Urinary bladder (tissue), 4 donors: ENCODE measurements around the gene PCDH1. TPM values are rescaled to one million over a fixed set of nuclear protein-coding genes. Genes with fewer than 3 reads are reported as not detected.

Source experiments
- DNase-seq: peaks from one replicate; pipeline ENCODE4 v3.0.0-alpha.2; 2015; ENCODE audit errors: extremely low spot score
- H3K27ac ChIP-seq: one replicate; pipeline ENCODE4 v1.5.1; 2013; ENCODE audit warnings: low read depth, mild to moderate bottlenecking, moderate library complexity
- H3K36me3 ChIP-seq: one replicate; pipeline ENCODE4 v1.6.1; 2013; ENCODE audit warnings: mild to moderate bottlenecking, moderate library complexity; ENCODE audit not compliant: insufficient read depth
- H3K4me1 ChIP-seq: one replicate; pipeline ENCODE4 v1.6.1; 2013; ENCODE audit warnings: mild to moderate bottlenecking, moderate library complexity; ENCODE audit not compliant: insufficient read depth
- H3K4me3 ChIP-seq: one replicate; pipeline ENCODE4 v1.5.1; 2013; ENCODE audit warnings: low read depth, low read length
- WGBS: extraction: QIAGEN DNeasy Blood & Tissue Kit; methylation state at CpG from one replicate; pipeline ENCODE4 v1.1.7; 2013; 5-methylcytosine and 5-hydroxymethylcytosine counted together
- polyA plus RNA-seq: library from polyadenylated mRNA; stranded (reverse); fragments of 200-250 nt; gene quantifications from one replicate; pipeline ENCODE4 v1.2.3, GENCODE V29; 2013
- total RNA-seq: library from RNA; depleted of rRNA; stranded (reverse); fragments of >200 nt; gene quantifications from one replicate; pipeline ENCODE4 v1.2.3, GENCODE V29; 2014
- donor health status: healthy with polysubstance abuse.
- donor health status: healthy.

PCDH1 gene
- total and polyA plus RNA-seq, 2 donors = 21.1 to 22.5 TPM

- Histone ChIP-seq H3K36me3 (no peaks in the 10 kb centered on the region), H3K27ac (no peak overlapping the region), H3K4me3 (no peak overlapping the region), H3K4me1 (no peaks in the 10 kb centered on the region)
- DNase-seq = no peak
- WGBS = 36% methylated on average over 5 of the region's 5 CpGs
Measured at GRCh38 chr5:141806626-141807025, 71.6 kb downstream of the PCDH1 start.

- Histone ChIP-seq H3K36me3 (no peaks in the 10 kb centered on the region), H3K27ac (no peak overlapping the region), H3K4me3 (no peak overlapping the region), H3K4me1 (no peaks in the 10 kb centered on the region)
- no peak for DNase-seq
- 40% methylated on average over 10 of the region's 10 CpGs for WGBS
Measured at GRCh38 chr5:141805874-141806595, 72.2 kb downstream of the PCDH1 start.

- 38% methylated on average over 5 of the region's 5 CpGs for WGBS
Measured at GRCh38 chr5:141804475-141804874, 73.7 kb downstream of the PCDH1 start.

More at GRCh38 chr5:141804475-141804874, 73.7 kb downstream of the PCDH1 start:
- no peak for DNase-seq
- H3K4me1 ChIP-seq = no peaks in the 10 kb centered on the region
- H3K4me3 ChIP-seq = no peak overlapping the region
- no peak overlapping the region for H3K27ac ChIP-seq
- H3K36me3 ChIP-seq = no peaks in the 10 kb centered on the region

Other genes starting within 250 kb of the PCDH1 start
- 36.3 TPM for gene HDAC3, start 241.6 kb downstream of the PCDH1 start, total RNA-seq
- 45.3 TPM for gene HDAC3, start 241.6 kb downstream of the PCDH1 start, polyA plus RNA-seq
- gene RELL2, start 241.4 kb downstream of the PCDH1 start, total RNA-seq = 0.53 TPM
- 3.0 TPM for gene RELL2, start 241.4 kb downstream of the PCDH1 start, polyA plus RNA-seq
- 14.4 TPM for gene FCHSD1, start 227.0 kb downstream of the PCDH1 start, total RNA-seq
- gene FCHSD1, start 227.0 kb downstream of the PCDH1 start, polyA plus RNA-seq = 15.6 TPM
- 9.8 TPM for gene ARAP3, start 196.2 kb downstream of the PCDH1 start, total RNA-seq
- gene ARAP3, start 196.2 kb downstream of the PCDH1 start, polyA plus RNA-seq = 11.7 TPM
- gene DELE1, start 45.5 kb upstream of the PCDH1 start, total RNA-seq = 55.9 TPM
- gene DELE1, start 45.5 kb upstream of the PCDH1 start, polyA plus RNA-seq = 50.5 TPM
- gene PCDH12, start 79.8 kb upstream of the PCDH1 start, total RNA-seq = 14.6 TPM
- gene PCDH12, start 79.8 kb upstream of the PCDH1 start, polyA plus RNA-seq = 2.5 TPM
- gene RNF14, start 90.7 kb upstream of the PCDH1 start, total RNA-seq = 69.7 TPM
- gene RNF14, start 90.7 kb upstream of the PCDH1 start, polyA plus RNA-seq = 51.9 TPM
- gene GNPDA1, start 134.6 kb upstream of the PCDH1 start, total RNA-seq = 30.9 TPM
- gene GNPDA1, start 134.6 kb upstream of the PCDH1 start, polyA plus RNA-seq = 33.8 TPM
- gene NDFIP1, start 230.4 kb upstream of the PCDH1 start, total RNA-seq = 86.2 TPM
- 88.2 TPM for gene NDFIP1, start 230.4 kb upstream of the PCDH1 start, polyA plus RNA-seq